Fibroblast of lung (primary cell): ENCODE results near the gene CPEB4. TPM values are rescaled to one million over a fixed set of nuclear protein-coding genes. Genes with fewer than 3 reads are reported as not detected.

Source experiments
- DNase-seq, 2 donors: peaks; one replicate each; pipeline versions ENCODE4 v3.0.0 to v3.0.0-alpha.2; 2010; ENCODE audit warnings: low read depth in 2 of 2
- H2AFZ ChIP-seq: 2 replicates; pipeline ENCODE4 v1.5.1; 2012; ENCODE audit warnings: low read length, control low read depth, inconsistent platforms
- H3K27ac ChIP-seq: 2 replicates; pipeline ENCODE4 v1.5.1; 2011; ENCODE audit warnings: low read length, control low read depth; ENCODE audit not compliant: insufficient read depth
- H3K27me3 ChIP-seq: 2 replicates; pipeline ENCODE4 v1.5.1; 2011; ENCODE audit warnings: mild to moderate bottlenecking, low read length; ENCODE audit not compliant: control insufficient read depth, insufficient read depth
- H3K36me3 ChIP-seq: 2 replicates; pipeline ENCODE4 v1.5.1; 2011; ENCODE audit warnings: low read length; ENCODE audit not compliant: control insufficient read depth, insufficient read depth
- H3K4me1 ChIP-seq: 2 replicates; pipeline ENCODE4 v1.5.1; 2011; ENCODE audit warnings: low read length; ENCODE audit not compliant: control insufficient read depth, insufficient read depth; ENCODE audit errors: extremely low read depth
- H3K4me2 ChIP-seq: 2 replicates; pipeline ENCODE4 v1.5.1; 2011; ENCODE audit warnings: low read length, control low read depth; ENCODE audit not compliant: insufficient read depth; ENCODE audit errors: extremely low read depth
- H3K4me3 ChIP-seq, 4 experiments: fragments of 200-600 bp in 1 of 4; sonication (generic) in 1 of 4; replicated peaks in 1 of 4; 2 replicates each; pipeline ENCODE4 v1.5.1; 2011 to 2016; ENCODE audit warnings: low read length in 4 of 4, low read depth in 3 of 4, mild to moderate bottlenecking in 3 of 4, control low read depth in 2 of 4, inconsistent platforms in 1 of 4, mixed read lengths in 1 of 4; ENCODE audit not compliant: insufficient read depth in 1 of 4; ENCODE audit errors: control extremely low read depth in 1 of 4
- H3K79me2 ChIP-seq: 2 replicates; pipeline ENCODE4 v1.5.1; 2012; ENCODE audit warnings: mild to moderate bottlenecking, low read length, inconsistent platforms; ENCODE audit not compliant: control insufficient read depth, insufficient read depth
- H3K9ac ChIP-seq: 2 replicates; pipeline ENCODE4 v1.5.1; 2011; ENCODE audit warnings: mild to moderate bottlenecking, low read length, control low read depth; ENCODE audit not compliant: insufficient read depth
- H3K9me3 ChIP-seq: 2 replicates; pipeline ENCODE4 v1.5.1; 2012; ENCODE audit warnings: low read depth, low read length; ENCODE audit not compliant: control insufficient read depth, insufficient read depth
- H4K20me1 ChIP-seq: 2 replicates; pipeline ENCODE4 v1.5.1; 2011; ENCODE audit warnings: low read length; ENCODE audit not compliant: control insufficient read depth, insufficient read depth; ENCODE audit errors: extremely low read depth
- CTCF ChIP-seq, 2 donors: IDR thresholded peaks in 1 of 2; conservative IDR thresholded peaks in 1 of 2; 1 replicate in 1 of 2; 2 replicates in 1 of 2; pipeline ENCODE4 v1.5.1; 2011 to 2012; ENCODE audit warnings: low read length in 2 of 2, control low read depth in 1 of 2, inconsistent platforms in 1 of 2, low read depth in 1 of 2, mild to moderate bottlenecking in 1 of 2
- EZH2 ChIP-seq: IDR thresholded peaks from 2 replicates; pipeline ENCODE4 v1.5.1; 2012; ENCODE audit warnings: low read length, control low read depth, mild to moderate bottlenecking; ENCODE audit errors: missing control alignments
- polyA plus RNA-seq, 2 donors: library from polyadenylated mRNA; depleted of rRNA in 1 of 2; stranded (reverse) in 1 of 2; unstranded in 1 of 2; fragments of >200 nt; gene quantifications; 2 replicates each; pipeline ENCODE4 v1.2.1, GENCODE V29; 2011 to 2012; ENCODE audit warnings: missing spikeins in 1 of 2
- total RNA-seq: library from RNA; depleted of rRNA; stranded (reverse); fragments of >200 nt; gene quantifications from 2 replicates; pipeline ENCODE4 v1.2.1, GENCODE V29; 2014

Gene CPEB4
- total and polyA plus RNA-seq, 2 donors (not counting 1 experiment from before 2014, with no cell fraction given), result 19.9 to 23.6 TPM

GRCh38 chr5:173923218-173924095 lies 35.3 kb downstream of the CPEB4 start:
- H3K4me2 ChIP-seq, result no peak overlapping the region
- peak in 1 of 2 donors; percentile 66 for DNase-seq
- H3K27me3 ChIP-seq, result no peaks in the 10 kb centered on the region
- H3K9me3 ChIP-seq, result no peaks in the 10 kb centered on the region
- no peak for TF ChIP-seq EZH2
- TF ChIP-seq CTCF (conservative IDR thresholded peaks at IDR 0.05 in 1 of 2, IDR thresholded peaks at IDR 0.05 in 1 of 2; ENCODE audit: low read depth in 1 of 2, low read length in 2 of 2), result no peak
- no peak overlapping the region for H3K4me3 ChIP-seq
- peaks cover 11% of the 10 kb centered on the region for H3K79me2 ChIP-seq
- no peaks in the 10 kb centered on the region for H3K36me3 ChIP-seq
- peaks cover 13% of the 10 kb centered on the region for H3K4me1 ChIP-seq
- H2AFZ ChIP-seq, result no peak overlapping the region
- H4K20me1 ChIP-seq, result no peaks in the 10 kb centered on the region
- H3K27ac ChIP-seq, result no peak overlapping the region
- H3K9ac ChIP-seq, result no peak overlapping the region

DNA sequence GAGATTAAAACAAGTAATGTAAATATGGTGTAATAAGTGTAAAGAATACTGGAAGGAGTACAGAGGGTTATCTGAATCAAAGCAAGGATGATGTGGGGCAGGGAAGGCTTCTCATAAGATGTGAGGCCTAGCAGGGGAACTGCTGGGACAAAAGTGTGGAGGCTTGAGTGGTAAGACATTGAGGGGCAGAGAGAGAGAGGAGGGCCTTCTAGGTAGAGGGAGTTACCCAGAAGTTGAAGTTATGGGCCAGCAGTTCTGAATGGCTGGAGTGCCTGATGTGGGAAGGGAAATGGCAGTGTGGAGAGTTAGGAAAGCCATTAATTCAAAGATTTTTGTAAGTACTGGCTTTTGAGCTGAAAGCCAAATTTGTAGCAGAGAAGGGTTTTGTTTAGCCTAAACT lies 36.8 kb downstream of the CPEB4 start:
- Histone ChIP-seq H3K4me2 (no peak overlapping the region), H2AFZ (no peak overlapping the region), H3K27ac (no peak overlapping the region), H3K27me3 (no peaks in the 10 kb centered on the region), H3K36me3 (no peaks in the 10 kb centered on the region), H3K79me2 (peaks cover 2% of the 10 kb centered on the region), H4K20me1 (no peaks in the 10 kb centered on the region), H3K9ac (no peak overlapping the region), H3K9me3 (no peaks in the 10 kb centered on the region), H3K4me1 (peaks cover 7% of the 10 kb centered on the region), H3K4me3 (no peak overlapping the region)
- no peak for DNase-seq
- TF ChIP-seq EZH2 (no peak), CTCF (conservative IDR thresholded peaks at IDR 0.05 in 1 of 2, IDR thresholded peaks at IDR 0.05 in 1 of 2; ENCODE audit: low read depth in 1 of 2, low read length in 2 of 2) (no peak)

GRCh38 chr5:173925449-173926071 lies 37.4 kb downstream of the CPEB4 start:
- no peak overlapping the region for H3K27ac ChIP-seq
- TF ChIP-seq EZH2 (no peak), CTCF (conservative IDR thresholded peaks at IDR 0.05 in 1 of 2, IDR thresholded peaks at IDR 0.05 in 1 of 2; ENCODE audit: low read depth in 1 of 2, low read length in 2 of 2) (peak; percentile 47 to 72)
- no peak overlapping the region for H3K4me2 ChIP-seq
- no peaks in the 10 kb centered on the region for H3K27me3 ChIP-seq
- no peaks in the 10 kb centered on the region for H3K9me3 ChIP-seq
- H3K4me1 ChIP-seq, result peaks cover 6% of the 10 kb centered on the region
- no peaks in the 10 kb centered on the region for H4K20me1 ChIP-seq
- no peak overlapping the region for H3K9ac ChIP-seq
- H3K79me2 ChIP-seq, result peaks cover 2% of the 10 kb centered on the region
- peak; percentile 36 to 72 for DNase-seq
- no peak overlapping the region for H2AFZ ChIP-seq
- H3K4me3 ChIP-seq, result no peak overlapping the region
- no peaks in the 10 kb centered on the region for H3K36me3 ChIP-seq
